HG02623 (cell line): ENCODE measurements around the gene SNX9.
"Not testable (repeated sequence)": the region's sequence is repeated elsewhere in the genome, so short reads cannot be mapped to it uniquely, and the experiment has no call there.

ENCODE experiments used
- ATAC-seq: cut with Tn5 transposase; IDR thresholded peaks from one replicate; pipeline ENCODE4 v1.9.1; 2021; ENCODE audit warnings: moderate library complexity; ENCODE audit not compliant: unreplicated experiment

The SNX9 gene

DNA sequence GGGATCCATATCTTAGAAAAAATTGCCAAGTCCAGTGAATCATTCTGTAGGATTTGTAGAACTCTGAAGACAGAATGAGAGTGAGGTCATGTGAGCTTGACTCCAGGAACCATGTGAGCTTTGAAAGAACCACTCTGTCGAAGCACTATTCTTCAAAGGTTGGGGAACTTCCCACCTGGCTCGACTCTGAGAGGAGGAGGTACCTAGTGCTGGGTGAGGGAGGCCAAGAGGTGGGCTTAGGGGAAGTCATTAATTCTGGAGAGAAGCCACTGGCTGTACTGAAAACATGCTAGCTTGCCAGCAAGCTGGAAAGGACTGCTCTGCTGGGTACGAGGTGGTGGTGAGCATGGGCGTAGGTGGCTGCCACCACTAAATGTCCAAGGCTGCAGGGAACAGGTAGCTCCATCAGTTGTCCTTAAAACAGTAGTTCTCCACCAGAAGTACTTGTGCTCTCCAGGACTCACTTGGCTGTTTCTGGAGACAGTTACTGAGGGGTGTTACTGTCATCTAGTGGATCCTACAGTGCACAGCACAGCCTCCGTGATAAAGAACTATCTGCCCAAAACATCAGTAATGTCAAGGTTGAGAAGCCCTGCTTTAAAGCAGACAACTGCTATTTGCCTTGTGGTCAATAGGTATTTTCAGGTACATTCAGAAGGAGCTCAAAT is 124.0 kb downstream of the SNX9 start:
- ATAC-seq = no peak

DNA sequence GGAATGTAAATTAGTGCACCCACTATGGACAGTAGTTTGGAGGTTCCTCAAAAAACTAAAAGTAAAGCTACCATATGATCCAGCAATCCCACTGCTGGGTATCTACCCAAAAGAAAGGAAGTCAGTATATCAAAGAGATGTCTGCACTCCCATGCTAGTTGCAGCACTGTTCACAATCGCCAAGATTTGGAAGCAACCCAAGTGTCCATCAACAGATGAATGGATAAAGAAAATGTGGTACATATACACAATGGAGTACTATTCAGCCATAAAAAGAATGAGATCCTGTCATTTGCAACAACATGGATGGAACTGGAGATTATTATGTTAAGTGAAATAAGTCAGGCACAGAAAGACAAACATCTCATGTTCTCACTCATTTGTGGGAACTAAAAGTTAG is 127.9 kb downstream of the SNX9 start:
- ATAC-seq = not testable (repeated sequence)

- ATAC-seq = no peak
Observed at GRCh38 chr6:157951828-157952227, 128.8 kb downstream of the SNX9 start.

GRCh38 chr6:157952861-157953351 is 129.9 kb downstream of the SNX9 start:
- no peak for ATAC-seq

DNA sequence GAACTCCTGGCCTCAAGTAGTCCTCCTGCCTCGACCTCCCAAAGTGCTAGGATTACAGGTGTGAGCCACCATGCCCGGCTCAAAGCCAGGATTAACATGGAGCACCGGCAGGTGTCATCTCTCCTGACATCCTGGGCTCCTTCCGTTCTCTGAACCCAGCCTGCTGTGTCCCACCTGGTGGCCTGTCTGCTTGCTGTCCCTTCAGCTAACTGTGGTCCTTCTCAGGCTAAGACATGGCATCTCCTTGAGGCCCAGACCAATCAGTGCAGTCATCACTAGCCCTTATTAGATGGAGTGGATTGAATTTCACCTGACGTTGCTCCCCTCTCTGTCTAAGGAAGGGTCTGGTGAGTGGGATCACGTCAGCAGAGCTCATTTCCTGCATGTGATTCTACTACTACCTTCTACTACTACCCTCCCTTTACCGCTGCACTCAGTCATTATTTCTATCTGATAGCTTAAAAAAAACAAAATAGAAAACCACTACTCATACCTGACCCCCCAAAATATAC is 130.6 kb downstream of the SNX9 start:
- ATAC-seq = no peak

DNA sequence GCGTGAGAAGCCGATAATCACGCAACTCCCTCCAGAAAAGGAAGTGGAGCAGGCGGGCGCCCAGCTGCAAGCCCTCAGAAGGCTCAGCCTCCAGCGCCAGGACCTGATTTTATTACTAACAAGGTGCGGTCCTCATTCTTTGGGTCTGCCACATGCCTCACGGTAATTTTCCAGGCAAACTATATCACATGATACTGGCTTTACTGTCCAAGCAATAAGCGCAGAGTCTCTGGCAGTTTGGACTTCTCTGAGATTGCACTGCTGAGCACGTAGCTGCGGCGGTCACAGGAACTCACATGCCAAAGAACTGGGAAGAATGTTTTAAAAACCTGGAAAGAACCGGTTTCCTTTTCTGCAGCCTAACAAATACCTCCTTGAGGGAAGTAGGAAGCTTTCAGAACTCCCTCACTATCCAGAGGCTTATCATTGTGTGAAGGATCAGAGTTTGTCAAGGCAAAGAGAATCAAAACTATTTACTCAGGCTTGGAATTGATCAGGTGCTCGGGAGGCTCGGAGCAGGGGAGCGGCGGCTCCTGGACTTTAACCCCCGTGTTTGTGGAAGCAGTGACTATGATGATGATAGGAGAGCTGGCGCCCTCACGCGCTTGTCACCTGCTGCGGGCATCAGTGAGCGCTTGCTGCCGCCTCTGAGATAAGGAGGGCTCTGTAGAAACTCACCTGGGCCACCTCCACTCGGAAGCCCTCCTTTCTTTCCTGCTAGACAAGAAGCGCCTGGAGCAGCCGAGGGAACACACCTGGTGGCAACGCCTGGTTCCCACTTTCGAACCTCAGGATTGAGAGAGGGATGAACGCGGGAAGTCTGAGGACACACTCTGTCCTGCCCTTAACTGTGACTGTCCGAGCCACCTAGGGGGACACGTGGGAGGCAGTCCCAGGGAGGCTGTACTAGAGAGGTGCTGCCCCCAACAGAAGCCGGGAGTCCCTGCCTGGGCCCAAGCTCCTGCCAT is 131.4 kb downstream of the SNX9 start:
- no peak for ATAC-seq

GRCh38 chr6:157955675-157956074 is 132.6 kb downstream of the SNX9 start:
- ATAC-seq = no peak

- ATAC-seq = no peak
Observed at GRCh38 chr6:157956171-157956730, 133.2 kb downstream of the SNX9 start.

DNA sequence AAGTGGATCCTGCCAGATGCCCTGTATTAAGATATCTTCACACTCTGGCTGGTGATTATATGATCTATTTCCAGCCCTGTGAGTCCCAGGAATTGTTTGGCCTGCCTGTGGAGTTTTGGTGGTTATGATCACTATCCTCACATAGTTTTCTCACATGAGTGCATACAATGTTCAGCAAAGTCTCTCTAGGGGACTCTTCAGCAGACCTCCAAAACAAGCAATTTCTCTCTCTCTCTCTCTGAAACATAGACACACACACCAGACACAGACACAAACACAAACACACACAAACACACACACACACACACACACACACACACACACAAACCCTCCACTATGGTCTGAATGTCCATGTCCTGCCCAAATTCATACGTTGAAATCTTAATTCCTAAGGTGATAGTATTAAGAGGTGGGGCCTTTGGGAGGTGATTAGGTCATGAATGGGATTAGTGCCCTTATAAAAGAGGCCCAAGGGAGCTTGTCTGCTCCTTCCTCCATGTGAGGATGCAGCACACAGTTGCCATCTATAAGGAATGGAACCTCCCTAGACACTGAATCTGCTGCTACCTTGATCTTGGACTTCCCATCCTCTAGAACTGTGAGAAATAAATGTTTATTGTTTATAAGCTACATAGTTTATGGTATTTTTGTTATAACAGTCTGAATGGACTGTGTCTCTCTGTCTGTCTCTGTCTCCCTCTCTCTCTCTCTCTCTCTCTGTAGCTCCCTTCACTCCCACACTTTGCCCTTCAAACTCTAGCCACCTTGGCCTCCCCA is 136.6 kb downstream of the SNX9 start:
- no peak for ATAC-seq

DNA sequence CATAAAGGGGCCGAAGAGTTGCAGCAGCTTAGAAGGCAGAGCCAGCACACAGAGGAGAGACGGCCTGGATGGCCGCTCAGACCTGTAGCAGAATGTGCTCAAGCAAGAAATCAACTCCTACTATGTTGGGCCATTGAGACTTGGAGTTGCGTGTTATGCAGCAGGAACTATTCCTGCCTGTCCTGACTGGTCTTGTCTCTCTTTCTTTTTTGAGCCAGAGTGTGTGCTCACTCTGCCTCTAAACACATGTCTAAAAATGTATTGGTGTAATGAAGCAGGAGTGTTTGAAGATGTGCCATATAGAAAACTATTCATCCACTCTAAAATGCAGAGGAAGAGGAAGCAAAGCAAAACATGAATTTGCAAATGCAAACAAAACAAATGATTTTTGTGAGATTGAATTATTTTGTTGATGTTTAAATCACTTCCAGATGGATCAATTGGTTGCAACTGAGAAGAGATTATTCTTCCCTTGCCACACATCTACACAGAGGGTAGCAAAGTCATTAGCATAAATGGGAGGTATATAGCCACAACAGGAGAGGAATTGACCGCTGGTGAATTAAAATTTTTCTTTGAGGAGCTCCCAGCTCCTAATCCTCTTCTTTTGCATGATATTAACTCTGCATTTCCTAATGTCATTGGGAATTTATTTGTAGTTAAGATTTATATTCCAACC is 138.2 kb downstream of the SNX9 start:
- no peak for ATAC-seq

DNA sequence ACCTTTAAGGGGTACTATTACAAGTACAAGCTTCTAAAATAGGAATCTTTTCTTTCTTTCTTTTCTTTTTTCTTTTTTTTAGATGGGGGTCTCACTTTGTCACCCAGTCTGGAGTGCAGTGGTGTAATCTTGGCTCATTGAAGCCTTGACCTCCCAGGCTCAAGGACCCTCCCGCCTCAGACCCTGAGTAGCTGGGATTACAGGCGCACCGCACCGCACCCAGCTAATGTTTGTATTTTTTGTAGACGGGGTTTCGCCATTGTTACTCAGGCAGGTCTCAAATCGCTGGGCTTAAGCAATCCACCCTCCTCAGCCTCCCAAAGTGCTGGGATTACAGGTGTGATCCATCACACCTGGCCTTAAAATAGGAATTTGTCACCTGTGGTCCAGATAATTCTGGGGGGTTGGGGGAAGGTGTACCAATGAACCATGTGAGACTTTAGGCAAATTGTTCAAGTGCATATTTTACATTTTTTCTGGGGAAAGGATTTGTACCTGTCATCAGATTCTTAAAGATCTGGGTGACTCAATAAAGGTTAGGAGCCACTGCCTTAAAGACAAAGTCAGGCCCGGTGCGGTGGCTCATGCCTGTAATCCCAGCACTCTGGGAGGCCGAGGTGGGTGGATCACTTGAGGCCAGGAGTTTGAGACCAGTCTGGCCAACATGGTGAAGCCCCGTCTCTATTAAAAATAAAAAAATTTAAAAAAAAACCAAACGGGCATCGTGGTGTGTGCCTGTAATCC is 139.0 kb downstream of the SNX9 start:
- no peak for ATAC-seq

DNA sequence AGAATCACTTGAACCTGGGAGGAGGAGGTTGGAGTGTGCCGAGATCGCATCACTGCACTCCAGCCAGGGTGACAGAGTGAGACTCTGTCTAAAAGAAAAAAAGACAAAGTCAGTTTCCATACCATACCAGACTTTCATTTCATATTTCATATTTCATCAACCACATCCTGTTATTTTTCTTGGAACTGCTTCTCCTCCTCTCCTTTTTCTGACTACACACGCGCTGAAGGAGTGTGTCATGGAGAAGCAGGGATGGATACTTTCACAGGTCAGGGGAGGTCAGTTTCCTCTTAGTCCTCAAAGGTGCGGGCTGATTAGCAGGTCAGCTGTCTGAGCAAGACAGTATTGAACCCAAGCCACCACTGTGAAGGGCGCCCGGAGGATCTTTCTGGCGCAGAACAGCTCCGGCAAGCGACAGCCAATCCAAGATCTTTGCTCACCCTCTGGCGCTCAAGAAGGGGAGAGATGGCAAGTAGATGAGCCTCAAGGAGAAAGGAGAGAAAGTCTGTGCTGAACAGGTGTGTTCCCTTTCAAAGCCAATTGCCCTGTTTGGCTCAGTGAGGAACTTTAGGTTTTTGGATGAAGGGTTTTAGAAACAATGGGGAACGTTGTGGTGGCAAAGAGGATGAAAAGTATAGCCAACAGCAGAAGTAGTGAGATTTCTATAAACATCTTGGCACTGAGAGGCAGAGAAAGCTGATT is 139.7 kb downstream of the SNX9 start:
- no peak for ATAC-seq

- no peak for ATAC-seq
Observed at GRCh38 chr6:157964100-157964499, 141.1 kb downstream of the SNX9 start.

GRCh38 chr6:157965387-157965786 is 142.3 kb downstream of the SNX9 start:
- no peak for ATAC-seq

GRCh38 chr6:157966589-157966977 is 143.5 kb downstream of the SNX9 start:
- no peak for ATAC-seq

DNA sequence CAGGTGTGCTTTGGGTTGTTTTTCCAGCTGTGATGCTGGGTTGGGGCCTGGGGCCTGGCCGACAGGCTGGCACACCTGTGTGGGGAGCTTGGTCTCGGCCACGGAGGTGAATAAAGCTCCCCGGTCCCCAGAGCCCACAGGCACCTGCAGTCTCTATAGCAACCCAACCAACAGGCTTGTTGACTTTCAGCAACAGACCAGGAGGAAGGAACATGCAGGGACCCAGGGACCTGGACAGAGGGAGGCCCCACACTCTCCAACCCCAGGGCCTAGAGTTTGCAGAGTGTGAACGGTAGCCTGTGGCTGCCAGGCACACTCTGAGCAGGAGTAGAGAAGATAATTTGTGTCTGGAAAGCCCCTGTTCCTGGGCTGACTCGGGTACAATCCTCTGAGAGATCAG is 144.0 kb downstream of the SNX9 start:
- no peak for ATAC-seq

DNA sequence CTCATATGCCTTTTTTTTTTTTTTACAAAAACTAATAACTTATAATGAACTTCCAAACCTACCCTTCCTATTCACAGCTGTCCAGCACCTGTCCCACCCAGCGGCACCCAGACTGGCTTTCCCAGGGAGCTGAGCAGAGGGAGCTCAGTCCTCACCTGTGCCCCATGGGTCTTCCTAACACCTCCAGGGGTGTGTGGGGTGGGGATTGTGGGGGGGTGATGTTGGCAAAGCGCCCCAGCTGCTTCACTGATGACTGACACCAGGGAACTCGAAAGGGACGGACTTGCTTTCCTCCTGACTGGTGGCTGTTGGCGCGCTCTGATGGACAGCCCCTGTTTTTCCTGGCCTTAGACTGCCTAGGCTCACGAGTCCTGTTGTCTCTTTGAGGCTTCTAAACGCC is 144.4 kb downstream of the SNX9 start:
- no peak for ATAC-seq

DNA sequence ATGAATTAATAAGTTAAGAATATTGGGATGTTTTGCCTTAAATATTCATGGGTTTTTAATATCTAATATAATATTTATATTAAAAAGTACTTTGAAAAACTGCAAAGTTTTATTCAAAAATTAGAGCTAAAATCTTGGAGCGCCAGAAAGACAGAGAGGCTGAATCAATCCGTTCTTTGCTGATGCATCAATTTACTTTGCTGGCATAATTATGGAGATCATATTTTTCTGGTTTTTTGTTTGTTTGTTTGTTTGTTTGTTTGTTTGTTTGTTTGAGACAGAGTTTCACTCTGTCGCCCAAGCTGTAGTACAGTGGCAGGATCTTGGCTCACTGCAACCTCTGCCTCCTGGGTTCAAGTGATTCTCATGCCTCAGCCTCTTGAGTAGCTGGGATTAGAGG is 149.1 kb downstream of the SNX9 start:
- not testable (repeated sequence) for ATAC-seq

DNA sequence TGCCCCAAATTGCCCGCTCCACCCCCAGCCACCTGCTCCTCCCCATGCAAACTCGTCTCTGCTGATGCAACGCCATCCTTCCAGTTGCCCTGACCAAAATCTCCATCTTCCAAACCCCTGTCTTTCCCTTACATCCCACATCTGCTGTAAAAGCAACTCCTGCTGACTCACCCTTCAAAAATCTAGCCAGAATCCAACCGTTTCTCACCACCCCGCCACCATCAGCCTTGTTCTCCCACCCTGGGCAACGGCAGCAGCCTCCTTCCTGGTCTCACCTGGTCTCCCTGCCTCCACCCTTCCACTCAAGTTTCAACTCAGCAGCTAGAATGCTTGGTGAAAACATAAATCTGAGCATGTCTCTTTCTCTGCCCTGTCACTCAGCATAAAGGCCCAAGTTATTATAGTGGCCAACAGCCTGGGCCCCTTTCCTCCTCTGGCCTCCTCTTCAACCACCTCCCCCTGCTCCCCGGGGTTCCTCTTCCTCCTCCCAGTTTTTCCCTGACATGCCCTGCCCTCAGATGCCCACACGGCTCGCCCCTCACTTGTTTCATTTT is 151.4 kb downstream of the SNX9 start:
- no peak for ATAC-seq
